IPS-18c (cell line): ENCODE measurements around the gene NUDT22.

Experiments
- H3K4me3 ChIP-seq: 2 replicates; pipeline ENCODE4 v1.7.0; 2013; ENCODE audit warnings: low read depth, mild to moderate bottlenecking, low read length, moderate library complexity; ENCODE audit not compliant: insufficient read depth
- H3K9me3 ChIP-seq: one replicate; pipeline ENCODE4 v1.6.1; 2013; ENCODE audit warnings: mild to moderate bottlenecking, low read length, moderate library complexity; ENCODE audit not compliant: control insufficient read depth, insufficient read depth

The NUDT22 gene

GRCh38 chr11:64258946-64259532, 33.0 kb downstream of the NUDT22 start:
- H3K4me3 ChIP-seq = no peak overlapping the region
- H3K9me3 ChIP-seq = no peaks in the 10 kb centered on the region

GRCh38 chr11:64259533-64260067, 33.5 kb downstream of the NUDT22 start:
- Histone ChIP-seq H3K4me3 (no peak overlapping the region), H3K9me3 (no peaks in the 10 kb centered on the region)

- H3K4me3 ChIP-seq = no peak overlapping the region
- H3K9me3 ChIP-seq = no peaks in the 10 kb centered on the region
Observed at GRCh38 chr11:64260147-64260708, 34.2 kb downstream of the NUDT22 start.

- no peaks in the 10 kb centered on the region for H3K9me3 ChIP-seq
Observed at GRCh38 chr11:64261556-64262080, 35.5 kb downstream of the NUDT22 start.

GRCh38 chr11:64262271-64263002, 36.4 kb downstream of the NUDT22 start:
- Histone ChIP-seq H3K4me3 (no peak overlapping the region), H3K9me3 (no peaks in the 10 kb centered on the region)

More at GRCh38 chr11:64261556-64262080, 35.5 kb downstream of the NUDT22 start:
- no peak overlapping the region for H3K4me3 ChIP-seq

- no peaks in the 10 kb centered on the region for H3K9me3 ChIP-seq
- no peak overlapping the region for H3K4me3 ChIP-seq
Observed at GRCh38 chr11:64263021-64263946, 37.2 kb downstream of the NUDT22 start.

GRCh38 chr11:64263947-64264317, 37.9 kb downstream of the NUDT22 start:
- Histone ChIP-seq H3K9me3 (no peaks in the 10 kb centered on the region), H3K4me3 (no peak overlapping the region)

- H3K4me3 ChIP-seq = no peak overlapping the region
- no peaks in the 10 kb centered on the region for H3K9me3 ChIP-seq
Observed at GRCh38 chr11:64264371-64264852, 38.3 kb downstream of the NUDT22 start.

- H3K4me3 ChIP-seq = no peak overlapping the region
- H3K9me3 ChIP-seq = no peaks in the 10 kb centered on the region
Observed at GRCh38 chr11:64265176-64266160, 39.4 kb downstream of the NUDT22 start.

- H3K4me3 ChIP-seq = no peak overlapping the region
- no peaks in the 10 kb centered on the region for H3K9me3 ChIP-seq
Observed at GRCh38 chr11:64266339-64266738, 40.3 kb downstream of the NUDT22 start.

GRCh38 chr11:64267207-64267945, 41.3 kb downstream of the NUDT22 start:
- no peaks in the 10 kb centered on the region for H3K9me3 ChIP-seq
- H3K4me3 ChIP-seq = no peak overlapping the region

GRCh38 chr11:64268025-64268892, 42.2 kb downstream of the NUDT22 start:
- H3K4me3 ChIP-seq = peak overlapping the region; percentile 87
- no peaks in the 10 kb centered on the region for H3K9me3 ChIP-seq

GRCh38 chr11:64268893-64269539, 42.9 kb downstream of the NUDT22 start:
- H3K9me3 ChIP-seq = no peaks in the 10 kb centered on the region
- H3K4me3 ChIP-seq = peak overlapping the region; percentile 87

- H3K4me3 ChIP-seq = peak overlapping the region; percentile 87
- no peaks in the 10 kb centered on the region for H3K9me3 ChIP-seq
Observed at GRCh38 chr11:64269540-64270220, 43.6 kb downstream of the NUDT22 start.
